GM19438 (cell line): ENCODE results near the gene RIPOR3.
"Not testable (repeated sequence)": the region's sequence is repeated elsewhere in the genome, so short reads cannot be mapped to it uniquely, and the experiment has no call there.

Source experiments
- ATAC-seq: cut with Tn5 transposase; IDR thresholded peaks from one replicate; pipeline ENCODE4 v1.9.1; 2021; ENCODE audit warnings: low read depth; ENCODE audit not compliant: unreplicated experiment

Gene RIPOR3

DNA sequence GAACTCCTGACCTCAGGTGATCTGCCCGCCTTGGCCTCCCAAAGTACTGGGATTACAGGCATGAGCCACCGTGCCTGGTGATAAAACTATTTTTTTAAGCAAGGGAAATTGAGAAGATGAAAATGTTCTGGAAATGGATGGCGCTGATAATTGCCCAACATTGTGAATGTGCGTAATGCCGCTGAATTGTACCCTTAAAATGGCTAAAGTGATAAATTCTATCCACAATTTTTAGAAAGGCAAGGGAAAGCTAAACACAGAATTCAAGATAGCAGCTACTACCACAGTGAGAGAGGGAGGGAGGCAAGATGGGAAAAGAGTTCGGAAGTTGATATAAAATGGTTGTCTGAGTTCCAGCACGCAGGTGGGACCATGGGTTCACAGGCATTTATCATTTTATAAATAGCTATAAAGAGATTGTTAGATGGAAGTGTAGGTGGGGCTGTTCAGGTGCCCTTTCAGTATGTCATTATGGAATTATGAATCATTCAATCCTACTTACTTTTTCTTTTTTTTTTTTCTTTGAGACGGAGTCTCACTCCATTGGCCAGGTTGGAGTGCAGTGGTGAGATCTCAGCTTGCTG is 8.3 kb downstream of the RIPOR3 start:
- ATAC-seq, result no peak

DNA sequence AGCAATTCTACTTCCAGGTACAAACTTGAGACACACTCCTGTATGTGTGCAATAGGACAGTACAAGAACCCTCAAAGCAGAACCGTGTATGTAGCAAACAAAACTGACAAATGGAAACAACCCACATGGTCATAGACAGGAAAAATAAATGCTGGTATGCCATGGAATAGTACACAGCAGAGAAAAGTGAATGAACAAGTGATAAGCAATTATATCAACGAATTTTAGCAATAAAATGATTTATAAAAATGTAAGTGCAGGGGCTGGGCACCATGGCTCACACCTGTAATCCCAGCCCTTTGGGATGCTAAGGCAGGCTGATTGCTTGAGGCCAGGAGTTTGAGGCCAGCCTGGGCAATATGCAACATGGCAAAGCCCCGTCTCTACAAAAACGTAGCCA is 9.3 kb downstream of the RIPOR3 start:
- no peak for ATAC-seq

DNA sequence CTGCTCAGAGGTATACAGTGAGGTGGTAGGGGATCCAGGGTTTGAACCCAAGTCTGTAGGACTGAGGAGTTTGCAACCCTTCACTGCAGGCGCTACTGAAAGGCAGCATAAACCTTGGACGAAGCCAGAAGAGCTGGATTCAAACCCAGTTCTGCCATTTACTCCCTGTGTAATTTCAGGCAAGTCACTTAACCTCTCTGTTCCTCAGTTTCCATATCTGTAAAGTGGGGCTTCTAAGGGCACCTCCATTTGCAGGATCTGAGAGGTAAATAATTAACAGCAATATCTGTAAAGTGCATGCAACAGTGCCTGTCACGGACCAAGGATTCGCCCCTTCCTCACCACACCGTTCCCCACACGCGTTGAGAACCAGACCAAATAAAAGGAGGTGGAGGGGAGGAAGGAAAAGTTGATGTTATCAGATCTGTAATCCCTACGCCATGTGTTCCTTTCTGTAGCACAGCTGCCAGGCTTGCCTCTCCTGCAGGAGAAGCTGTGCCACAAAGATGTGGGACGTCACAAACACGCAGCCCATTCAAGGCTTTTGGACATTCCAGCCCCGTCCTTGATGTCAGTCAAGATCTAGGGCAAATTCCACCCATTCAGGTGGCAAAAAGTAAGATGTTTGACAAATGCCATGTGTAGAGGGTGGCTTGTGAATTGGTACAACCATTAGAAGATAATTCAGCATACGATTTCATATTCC is 9.8 kb downstream of the RIPOR3 start:
- no peak for ATAC-seq

DNA sequence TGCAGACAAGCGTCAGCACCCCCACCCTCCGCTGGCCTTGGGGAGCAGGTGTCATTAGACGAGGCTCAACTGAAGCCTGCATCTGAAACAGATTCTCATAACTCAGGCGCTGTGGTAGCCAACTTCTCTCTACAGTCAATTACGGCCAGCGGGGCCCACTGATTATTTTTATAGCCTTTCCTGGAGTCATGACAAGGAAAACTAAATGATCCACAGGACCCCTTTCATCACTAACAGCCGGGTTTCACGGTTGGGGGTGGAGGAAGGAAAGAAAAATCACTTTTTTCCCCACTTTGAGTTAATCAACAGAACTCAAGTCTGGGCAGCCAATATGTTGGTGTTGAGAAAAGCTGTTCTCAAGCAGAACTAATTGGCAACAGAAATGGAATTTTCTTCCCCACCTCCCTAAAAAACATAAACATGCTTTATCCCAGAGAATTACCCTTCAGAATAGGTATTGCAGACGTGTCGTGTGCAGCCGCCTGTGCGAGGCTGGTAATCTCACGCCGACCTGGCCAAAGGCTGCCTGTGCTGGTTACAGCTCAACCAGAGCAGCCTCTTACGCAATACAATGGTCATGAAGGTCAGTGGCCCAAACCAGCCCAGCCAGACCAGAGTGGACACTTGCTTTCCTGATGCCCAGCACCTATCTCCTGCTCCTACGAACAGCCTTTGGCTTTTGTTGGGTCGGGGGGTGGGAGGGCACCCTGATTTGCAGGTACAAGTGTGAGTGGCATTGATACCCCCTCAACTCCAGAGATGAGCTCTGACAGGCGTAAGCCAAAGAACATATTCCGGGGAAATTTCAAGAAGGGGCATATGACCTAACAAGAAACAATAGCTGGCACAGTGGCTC is 11.0 kb downstream of the RIPOR3 start:
- no peak for ATAC-seq

DNA sequence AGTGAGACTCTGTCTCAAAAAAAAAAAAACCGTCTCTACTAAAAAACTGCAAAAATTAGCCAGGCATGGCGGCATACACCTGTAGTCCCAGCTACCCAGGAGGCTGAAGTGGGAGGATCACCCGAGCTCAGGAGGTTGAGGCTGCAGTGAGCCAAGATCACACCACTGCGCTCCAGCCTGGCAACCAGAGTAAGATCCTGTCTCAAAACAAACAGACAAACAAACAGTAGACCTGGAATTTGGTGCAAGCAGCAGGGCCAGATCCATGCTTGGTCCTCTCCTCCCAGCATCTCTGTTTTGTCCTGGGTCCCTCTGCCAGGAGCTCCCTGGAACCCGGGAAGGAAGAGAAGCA is 11.6 kb downstream of the RIPOR3 start:
- no peak for ATAC-seq

DNA sequence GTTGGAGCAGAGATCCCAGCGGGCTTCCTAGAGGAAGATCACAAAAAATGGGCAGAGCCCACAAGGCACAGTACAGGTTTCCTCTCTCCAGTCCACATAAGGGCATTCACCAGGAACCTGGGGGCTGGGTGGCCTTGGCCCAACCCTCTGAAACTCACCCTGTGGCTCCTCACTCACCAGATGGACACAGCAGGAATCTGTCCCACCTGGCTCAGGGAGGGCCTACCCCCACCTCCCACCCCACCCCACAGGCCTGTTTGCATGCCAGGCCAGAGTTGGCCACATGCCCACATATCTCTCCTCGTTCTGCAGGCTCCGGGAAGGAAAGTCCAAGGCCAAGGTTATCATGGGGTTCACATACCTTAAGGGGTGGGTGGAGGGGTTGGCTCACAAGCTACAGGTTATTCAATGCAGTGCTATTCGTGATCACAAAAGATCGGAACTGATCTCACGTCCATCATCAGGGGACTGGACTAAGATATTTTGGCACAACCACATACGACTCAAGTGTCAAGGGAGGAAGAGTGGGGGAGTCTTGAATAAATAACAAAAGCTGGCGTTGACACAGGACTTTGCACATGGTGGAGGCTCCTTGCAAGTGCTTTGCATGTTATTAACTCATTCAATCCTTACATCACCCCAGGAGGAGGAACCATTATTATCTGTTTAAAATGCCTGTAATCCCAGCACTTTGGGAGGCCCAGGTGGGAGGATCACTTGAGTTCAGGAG is 13.0 kb downstream of the RIPOR3 start:
- no peak for ATAC-seq

DNA sequence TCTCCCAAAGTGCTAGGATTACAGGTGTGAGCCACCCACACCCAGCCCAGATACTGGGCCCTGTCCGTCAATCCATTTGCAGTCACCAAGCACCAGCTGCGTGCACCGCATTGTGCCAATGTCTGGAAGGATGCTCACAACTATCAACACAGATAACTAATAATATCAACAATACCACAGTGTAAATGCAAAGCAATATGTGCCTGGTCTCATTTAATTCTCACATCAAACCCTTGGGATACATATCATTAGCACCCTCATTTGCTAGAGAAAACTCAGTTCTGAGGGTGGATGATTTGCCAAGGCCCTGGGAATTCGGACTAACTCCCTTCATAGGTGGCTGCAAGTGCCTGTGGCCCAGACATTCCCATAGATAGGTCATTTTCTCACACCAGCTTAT is 14.5 kb downstream of the RIPOR3 start:
- ATAC-seq, result no peak

DNA sequence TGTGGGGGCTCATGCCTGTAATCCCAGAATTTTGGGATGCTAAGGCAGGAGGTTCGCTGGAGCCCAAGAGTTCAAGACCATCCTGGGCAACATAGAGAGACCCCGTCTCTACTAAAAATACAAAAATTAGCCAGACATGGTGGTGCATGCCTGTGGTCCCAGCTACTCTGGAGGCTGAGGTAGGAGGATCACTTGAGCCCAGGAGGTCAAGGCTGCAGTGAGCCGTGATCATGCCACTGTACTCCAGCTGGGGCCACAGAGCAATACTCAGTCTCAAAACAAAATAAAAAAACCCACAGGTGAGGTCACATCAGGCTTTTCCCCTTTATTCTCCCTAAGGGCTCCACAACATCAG is 15.0 kb downstream of the RIPOR3 start:
- ATAC-seq, result not testable (repeated sequence)

DNA sequence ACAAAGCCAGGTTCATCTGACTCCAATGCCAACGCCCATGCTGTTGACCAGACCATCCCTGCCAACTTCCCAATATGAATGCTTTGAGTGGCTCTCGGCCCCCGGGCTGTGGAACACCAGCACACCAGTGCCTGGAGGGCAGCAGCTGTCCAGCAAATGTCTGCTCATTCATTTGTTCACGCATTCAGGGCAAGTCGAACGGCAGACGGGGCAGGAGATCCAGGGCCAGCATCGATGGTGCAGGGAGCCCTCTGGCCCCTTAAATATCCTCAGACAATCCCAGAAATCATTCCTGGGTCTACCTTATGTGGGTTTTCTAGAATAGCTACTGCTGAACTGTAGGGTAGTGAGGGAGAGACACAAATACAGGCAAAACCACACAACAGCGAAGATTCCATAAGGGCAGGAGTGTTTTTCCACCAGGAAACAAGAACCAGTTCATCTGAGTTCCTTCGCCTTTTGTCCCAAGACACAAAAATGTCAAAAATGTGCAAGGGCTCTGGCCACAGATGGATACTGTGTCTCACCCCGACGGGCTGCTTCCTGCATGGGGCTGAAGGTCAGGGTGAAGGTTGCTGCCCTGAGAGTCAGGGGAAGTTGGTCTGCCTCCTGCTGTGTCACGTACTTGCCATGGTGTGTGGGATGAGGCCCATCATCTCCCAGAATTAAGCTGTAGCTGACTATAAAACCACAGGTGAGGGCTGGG is 15.5 kb downstream of the RIPOR3 start:
- no peak for ATAC-seq

DNA sequence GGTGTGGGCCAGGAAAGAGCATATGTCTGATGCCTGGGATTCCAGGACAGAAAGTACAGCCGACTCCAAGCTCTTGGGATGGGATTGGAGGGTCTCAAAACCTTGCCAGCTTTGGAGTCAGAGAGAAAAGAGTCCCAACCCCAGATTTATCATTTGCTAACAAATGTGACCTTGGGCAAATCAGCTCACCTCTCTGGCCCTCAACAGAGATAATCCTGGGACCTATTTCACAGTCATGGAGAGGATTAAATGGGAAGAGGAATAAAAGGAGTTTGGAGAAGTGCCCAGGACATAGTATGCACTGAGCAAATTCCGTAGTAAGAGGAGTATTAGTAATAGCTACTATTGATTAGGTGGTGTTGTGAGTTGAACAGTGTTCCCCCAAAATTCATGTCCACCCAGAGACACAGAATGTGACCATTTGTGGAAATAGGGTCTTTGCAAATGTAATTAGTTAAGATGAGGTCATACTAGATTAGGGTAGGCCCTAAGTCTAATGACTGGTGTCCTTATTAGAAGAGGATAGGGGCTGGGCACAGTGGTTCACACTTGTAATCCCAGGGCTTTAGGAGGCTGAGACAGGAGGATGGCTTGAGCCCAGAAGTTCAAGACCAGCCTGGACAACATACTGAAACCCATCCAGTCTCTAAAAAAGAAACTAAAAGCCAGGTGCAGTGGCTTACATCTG is 17.1 kb downstream of the RIPOR3 start:
- no peak for ATAC-seq

DNA sequence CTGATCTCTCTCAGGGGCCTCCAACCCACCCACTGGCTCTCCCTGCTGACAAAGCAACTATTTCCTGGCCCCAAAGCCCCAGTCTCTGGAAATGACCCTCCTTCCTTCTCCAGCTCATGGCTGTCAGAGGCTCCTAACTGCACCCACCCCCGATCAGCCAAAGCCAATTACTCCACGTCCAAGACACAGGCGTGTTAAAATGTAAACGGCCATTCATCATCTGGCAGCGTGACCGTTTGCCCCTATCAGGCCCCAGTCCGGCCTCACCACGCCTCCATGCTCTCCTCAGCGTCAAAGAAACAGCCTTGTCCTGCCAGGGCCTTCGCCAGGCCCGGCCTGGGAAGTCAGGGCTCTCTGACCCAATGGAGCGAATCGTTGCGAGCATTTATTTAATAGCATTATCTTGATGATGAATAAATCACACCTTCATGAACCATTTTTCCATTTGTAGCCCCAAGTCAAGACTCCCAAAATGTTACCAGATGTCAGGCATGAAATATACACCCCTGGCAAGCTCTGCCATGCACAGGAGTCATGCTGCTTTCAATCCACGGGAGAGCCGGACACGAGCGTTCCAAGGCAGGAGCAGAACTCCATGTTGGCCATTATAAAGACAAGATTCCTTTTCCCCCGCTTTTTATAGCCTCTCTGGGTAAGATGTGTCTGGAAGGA is 17.7 kb downstream of the RIPOR3 start:
- ATAC-seq, result no peak

DNA sequence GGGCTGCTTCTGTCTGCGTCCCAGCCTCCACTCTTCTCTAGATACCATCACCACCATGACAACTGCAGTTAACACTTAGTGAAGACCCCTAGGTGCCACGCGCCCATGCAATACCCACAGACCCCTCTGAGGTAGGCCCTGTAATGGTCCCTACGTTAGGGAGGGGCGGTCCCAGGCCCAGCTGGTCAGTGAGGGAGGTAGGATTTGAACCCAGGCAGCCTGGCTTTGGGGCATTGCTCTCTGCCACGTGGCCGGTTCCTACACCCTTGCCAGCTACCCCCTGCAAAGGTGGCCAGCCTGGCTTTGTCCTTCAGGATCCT is 18.2 kb downstream of the RIPOR3 start:
- ATAC-seq, result no peak

DNA sequence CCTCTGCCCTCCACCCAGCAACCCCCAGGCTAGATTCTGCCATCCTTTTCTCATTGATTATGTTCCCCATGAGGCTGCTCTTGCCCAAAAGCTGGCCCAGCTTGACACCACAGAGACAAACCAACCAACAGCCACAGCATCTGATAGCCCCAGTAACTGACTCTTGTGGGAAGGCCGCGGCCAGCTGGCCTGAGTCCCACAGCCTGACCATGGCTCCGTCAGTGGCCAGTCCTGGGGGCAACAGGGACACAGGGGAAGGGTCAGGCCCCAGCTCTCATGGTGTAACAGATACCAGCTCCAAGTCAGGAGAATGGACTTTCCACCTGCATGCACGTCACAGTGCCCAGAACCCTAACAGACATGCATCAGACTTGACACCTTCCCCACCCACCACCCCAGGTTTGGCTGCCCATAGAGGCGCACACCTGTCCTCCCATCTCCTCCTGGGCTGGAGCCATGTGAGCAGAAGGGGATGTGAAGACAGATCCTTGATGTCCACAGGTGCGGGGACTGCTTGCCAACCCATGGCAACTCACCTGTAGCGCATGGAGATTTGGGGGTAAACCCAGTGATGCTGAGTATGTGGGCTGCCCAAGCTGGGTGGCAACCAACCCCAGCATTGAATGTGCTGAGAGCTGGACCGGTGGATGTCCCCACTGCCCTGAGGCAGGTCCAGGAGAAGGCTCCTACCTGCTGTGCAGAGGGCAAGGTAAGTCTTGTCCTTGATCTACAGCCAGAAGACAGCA is 18.8 kb downstream of the RIPOR3 start:
- ATAC-seq, result no peak

DNA sequence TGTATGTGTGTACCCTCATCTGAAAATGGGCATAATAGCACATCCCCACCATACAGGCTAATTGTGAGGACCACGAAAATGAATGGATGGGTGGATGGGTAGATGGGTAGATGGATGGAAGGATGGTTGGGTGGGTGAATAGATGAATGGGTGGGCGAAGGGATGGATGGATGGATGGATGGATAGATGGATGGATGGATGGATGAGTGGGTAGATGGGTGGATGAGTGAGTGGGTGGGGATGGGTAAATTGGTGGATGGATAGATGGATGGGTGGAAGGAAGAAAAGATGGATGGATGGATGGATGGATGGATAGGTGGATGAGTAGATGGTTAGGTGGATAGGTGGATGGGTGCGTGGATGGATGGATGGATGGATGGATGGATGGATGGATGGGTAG is 19.7 kb downstream of the RIPOR3 start:
- no peak for ATAC-seq

DNA sequence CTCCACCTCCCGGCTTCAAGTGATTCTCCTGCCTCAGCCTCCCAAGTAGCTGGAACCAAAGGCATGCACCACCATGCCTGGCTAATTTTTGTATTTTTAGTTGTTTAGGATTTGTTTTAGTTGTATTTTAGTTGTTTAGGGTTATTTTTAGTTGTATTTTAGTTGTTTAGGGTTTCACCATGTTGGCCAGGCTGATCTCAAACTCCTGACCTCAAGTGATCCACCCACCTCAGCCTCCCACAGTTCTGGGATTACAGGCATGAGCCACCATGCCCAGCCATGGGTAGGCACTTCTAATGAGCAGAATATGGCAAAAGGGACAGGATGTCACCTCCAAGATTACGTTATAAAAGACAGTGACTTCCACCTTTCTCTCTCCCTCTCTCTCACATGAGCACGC is 20.3 kb downstream of the RIPOR3 start:
- not testable (repeated sequence) for ATAC-seq

DNA sequence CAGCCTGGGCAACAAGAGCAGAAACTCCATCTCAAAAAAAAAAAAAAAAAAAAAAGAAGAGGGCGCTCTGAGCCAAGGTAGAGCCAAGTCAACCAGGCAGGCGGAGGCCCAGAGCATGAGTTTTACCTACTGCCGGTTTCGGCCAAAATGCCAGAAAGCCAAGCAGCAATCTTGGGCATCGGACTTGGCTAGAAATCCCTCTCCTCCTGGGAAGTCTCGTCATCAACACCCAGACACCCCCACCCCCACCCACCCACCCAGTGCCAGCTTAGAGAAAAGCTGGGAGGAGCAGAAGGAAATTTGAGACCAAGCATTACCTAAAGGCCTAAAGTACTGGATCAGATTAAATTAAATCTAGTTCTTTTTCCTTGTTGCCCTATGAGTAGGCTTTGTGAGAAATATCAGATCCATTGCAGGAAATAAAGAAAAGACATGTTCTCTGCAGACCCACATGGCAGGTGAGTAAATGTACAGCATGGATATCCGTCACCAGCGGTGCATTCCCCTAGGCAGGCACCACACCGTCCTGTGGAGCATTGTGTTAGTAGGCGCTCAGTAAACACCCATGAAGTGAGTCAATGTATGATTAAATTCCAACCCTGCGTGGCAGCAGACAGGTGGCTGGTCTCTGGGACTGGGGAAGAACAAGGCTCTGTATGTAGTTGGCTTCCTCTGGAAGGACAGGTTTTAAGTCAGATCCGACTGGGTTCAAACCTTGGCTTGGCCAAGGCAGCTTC is 21.0 kb downstream of the RIPOR3 start:
- no peak for ATAC-seq

DNA sequence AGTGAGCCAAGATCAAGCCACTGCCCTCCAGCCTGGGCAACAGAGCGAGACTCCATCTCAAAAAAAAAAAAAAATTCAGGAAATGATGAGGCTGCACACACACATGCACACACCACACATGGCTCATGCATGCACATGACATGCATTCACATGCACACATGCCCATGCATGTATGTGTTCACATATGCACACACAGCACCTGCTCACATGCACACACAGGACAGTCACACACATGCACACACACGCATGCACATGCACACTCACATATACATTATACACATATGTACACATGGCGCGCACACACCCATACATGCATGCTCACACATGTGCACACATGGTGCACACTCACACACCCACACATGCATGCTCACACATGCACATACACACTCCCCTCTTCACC is 22.5 kb downstream of the RIPOR3 start:
- ATAC-seq, result no peak

DNA sequence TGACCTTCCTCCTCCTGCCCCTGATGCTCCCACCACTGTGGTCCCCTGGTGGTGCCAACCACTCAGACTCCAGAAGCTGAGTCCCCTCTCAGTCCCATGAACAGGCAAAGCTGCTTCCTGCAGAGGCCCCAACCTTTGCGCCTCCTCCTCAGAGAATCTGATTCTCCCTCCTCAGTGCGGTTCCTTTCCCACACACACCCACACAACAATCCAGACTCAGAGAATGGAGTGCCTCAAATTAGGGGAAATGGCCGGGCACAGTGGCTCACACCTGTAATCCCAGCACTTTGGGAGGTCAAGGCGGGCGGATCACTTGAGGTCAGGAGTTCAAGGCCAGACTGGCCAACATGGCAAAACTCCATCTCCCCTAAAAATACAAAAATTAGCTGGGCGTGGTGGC is 23.0 kb downstream of the RIPOR3 start:
- no peak for ATAC-seq
